ENCODE measurements around the gene SPATA13.

GRCh38 chr13:24122569-24122968 is 38.0 kb upstream of the SPATA13 start:
- TF ChIP-seq CTCF (IDR thresholded peaks at IDR 0.05; ENCODE audit: insufficient read depth, low read length, poor library complexity, severe bottlenecking) (no peak), EZH2phosphoT487 (conservative IDR thresholded peaks at IDR 0.05; ENCODE audit: low read length) (no peak)
